ENCODE results near the gene HOMER2.

Gene HOMER2

DNA sequence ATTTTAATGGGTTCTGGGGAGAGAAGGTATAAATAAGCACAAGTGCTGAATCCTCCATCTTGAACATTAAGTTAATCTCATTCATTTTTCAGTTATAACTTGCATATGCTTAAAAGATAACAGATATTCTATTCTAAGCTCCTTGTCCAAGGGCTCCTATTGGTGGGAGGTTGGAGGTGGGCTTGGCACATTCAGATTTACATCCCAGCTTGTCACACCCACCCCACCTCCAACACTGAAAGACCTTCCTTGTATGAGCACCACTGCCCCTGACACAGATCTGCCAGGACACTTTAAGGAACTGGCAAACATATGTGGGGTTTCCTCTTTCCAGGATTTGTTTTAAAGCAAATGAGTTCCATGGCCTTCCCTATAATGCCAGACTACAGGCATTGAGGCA is 30.6 kb downstream of the HOMER2 start:
- Mint-ChIP-seq H3K27me3 (no peaks in the 10 kb centered on the region), H3K9me3 (no peaks in the 10 kb centered on the region), H3K4me1 (no peaks in the 10 kb centered on the region), H3K27ac (no peak overlapping the region), H3K4me3 (no peak overlapping the region)
- ATAC-seq = no peak
- no peak for DNase-seq

DNA sequence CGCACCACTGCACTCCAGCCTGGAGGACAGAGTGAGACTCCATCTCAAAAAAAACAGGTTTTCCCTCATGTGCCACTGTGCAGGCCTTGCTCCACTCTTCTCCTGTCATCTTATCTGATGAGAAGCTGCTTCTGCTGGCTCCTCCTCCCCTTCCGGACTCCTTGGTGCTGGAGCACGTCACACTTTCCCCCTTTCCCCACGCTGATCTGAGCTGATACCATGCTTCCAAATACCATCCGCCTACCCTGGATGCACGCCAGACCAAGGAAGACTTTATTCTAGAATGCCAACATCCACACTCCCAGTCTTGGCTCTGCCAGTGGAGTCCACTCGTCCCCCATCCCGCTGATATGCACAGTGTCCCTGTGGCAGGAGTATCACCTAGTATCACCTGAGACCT is 31.3 kb downstream of the HOMER2 start:
- no peaks in the 10 kb centered on the region for H3K9me3 Mint-ChIP-seq
- DNase-seq = no peak
- H3K4me1 Mint-ChIP-seq = no peaks in the 10 kb centered on the region
- ATAC-seq = no peak
- H3K27me3 Mint-ChIP-seq = no peaks in the 10 kb centered on the region
- H3K27ac Mint-ChIP-seq = no peak overlapping the region
- H3K4me3 Mint-ChIP-seq = no peak overlapping the region

DNA sequence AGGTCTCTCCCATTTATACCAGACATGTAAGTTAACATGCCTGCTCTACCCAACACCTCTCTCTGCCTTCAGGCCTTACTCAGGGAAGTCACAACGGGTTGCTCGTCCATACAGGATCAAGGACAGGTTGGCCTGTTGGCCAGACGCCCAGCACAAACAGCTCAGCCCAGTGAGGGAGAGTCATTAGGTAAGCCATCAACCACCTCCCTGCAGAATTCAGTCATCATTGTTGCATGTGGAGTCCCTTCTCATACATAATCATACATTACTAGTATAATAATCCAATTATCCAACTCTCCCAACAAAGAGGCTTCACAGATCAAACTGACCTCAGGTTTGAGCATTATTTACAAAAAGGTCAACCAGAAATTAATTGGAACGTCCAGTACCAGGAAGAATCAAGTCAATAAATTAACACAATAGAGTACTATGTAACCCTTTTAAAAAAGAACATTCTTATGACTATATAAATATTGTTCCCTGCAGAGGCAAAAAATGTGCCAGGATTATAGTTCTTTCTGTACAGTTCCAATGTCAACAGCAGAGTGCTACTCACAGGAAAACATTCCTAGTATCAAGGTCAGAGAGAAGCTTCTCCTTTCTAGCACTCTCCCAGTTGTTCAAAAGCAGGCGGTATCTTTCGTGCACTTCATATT is 33.2 kb downstream of the HOMER2 start:
- no peaks in the 10 kb centered on the region for H3K9me3 Mint-ChIP-seq
- H3K4me3 Mint-ChIP-seq = no peak overlapping the region
- no peaks in the 10 kb centered on the region for H3K27me3 Mint-ChIP-seq
- DNase-seq (no peak), ATAC-seq (no peak)
- H3K27ac Mint-ChIP-seq = peak overlapping the region in 1 of 2 donors; percentile 30
- no peaks in the 10 kb centered on the region for H3K4me1 Mint-ChIP-seq

DNA sequence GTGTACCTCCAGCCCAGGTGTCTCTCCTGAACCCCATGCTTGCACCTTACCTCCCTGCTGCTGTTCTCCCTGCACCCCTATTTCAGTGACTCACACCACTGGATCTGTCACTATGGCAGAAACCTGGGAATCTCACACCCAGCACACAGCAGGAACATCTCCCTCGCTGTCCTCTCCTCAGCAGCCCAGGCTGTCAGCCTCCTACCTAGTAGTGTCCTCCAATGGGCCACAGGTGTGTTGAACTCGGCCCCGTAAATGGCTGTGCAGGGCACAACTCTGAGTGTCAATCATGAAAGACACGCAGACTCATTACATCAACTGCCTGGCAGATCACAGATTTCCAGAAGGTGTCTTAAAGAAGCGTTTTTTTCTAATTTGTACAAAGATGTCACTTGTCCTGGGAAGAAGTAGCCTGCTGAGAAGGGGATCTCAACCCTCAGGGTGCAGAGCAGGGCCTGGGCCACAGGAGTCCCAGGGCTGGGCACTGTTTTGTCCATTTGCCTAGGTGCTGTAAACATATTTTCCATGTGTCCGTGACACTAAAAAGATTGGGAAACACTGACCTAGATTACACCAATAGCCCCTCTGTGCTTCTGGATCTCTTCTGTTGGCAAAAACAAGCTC is 33.8 kb downstream of the HOMER2 start:
- no peaks in the 10 kb centered on the region for H3K27me3 Mint-ChIP-seq
- peak overlapping the region in 1 of 2 donors; percentile 30 for H3K27ac Mint-ChIP-seq
- H3K4me1 Mint-ChIP-seq = no peaks in the 10 kb centered on the region
- ATAC-seq = no peak
- H3K4me3 Mint-ChIP-seq = no peak overlapping the region
- H3K9me3 Mint-ChIP-seq = no peaks in the 10 kb centered on the region
- DNase-seq = no peak

DNA sequence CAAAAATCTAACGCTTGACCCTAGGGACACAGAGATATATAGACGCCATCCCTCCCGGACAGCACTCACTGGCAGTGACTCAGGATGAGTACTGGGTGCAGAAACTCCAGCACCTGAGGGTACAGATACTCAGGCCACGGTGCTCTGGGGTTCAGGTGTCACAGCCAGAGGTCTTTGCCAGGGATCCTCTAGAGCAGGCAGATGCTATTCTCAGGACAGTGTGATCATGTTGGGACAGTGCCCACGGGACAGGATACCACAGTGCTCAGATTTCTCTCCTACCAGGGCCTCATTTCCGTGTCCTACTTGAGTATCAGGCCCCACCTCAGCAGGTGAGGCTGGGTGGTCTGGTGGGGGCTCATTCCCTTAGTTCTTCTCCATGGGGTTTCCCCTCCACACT is 34.4 kb downstream of the HOMER2 start:
- Mint-ChIP-seq H3K27me3 (no peaks in the 10 kb centered on the region), H3K4me3 (no peak overlapping the region), H3K9me3 (no peaks in the 10 kb centered on the region), H3K27ac (no peak overlapping the region), H3K4me1 (no peaks in the 10 kb centered on the region)
- ATAC-seq = no peak
- DNase-seq = no peak

DNA sequence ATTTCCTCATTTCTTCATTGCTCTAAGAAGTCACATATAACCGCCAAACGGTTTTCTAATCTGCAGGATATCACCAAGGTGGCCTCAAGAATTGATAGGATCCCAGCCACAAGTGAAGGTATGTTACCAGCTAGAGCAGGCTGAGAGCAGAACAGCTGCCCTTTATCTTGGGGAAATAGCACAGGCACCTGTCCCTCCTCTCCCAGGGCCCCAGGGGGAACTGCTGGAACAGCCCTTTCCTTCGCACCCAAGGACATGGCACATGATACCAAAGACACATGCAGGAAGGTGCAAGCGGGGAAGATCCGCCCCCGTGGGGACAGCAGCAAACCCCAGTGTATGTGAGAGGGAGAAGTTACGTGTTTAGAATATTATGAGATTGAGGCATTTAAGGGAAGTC is 35.3 kb downstream of the HOMER2 start:
- Mint-ChIP-seq H3K4me1 (no peaks in the 10 kb centered on the region), H3K27me3 (no peaks in the 10 kb centered on the region), H3K27ac (no peak overlapping the region)

DNA sequence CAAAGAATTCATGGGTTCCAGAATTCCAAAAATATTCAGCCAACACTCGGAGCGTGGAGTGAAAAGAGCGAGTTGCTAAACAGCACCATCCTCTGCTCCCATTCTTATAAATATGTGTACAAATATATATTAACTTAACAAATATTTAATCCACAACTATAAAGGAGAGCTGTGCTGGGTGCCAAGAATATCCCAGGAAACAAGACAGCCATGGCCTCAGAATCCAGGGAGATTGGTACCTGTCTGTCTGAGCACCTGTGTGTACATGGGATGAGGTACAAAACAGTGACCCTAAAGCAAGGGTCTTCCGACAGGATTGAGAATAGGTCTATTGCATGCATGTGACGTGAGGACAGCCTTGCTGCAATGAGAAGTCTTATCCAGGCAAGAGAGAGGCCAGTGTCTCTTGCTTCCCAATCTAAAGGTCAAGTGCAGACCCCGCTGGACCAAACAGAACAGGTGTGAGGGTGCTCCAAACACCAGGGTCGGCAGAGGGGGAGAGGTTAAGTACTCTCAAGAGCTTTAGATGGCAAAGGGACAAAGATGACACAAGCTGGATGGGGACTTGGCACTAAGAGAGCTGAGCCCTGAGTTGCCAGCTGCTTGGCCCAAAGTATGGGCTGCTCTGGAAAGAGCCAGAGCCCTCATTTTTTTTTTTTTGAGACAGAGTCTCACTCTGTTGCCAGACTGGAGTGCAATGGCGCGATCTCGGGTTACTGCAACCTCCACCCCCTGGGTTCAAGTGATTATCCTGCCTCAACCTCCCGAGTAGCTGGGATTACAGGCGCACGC is 36.2 kb downstream of the HOMER2 start:
- H3K27ac Mint-ChIP-seq = no peak overlapping the region
- DNase-seq = no peak
- no peaks in the 10 kb centered on the region for H3K27me3 Mint-ChIP-seq
- ATAC-seq = no peak
- no peak overlapping the region for H3K4me3 Mint-ChIP-seq
- no peaks in the 10 kb centered on the region for H3K9me3 Mint-ChIP-seq
- H3K4me1 Mint-ChIP-seq = no peaks in the 10 kb centered on the region

More for the DNA sequence above, 35.3 kb downstream of the HOMER2 start:
- Mint-ChIP-seq H3K9me3 (no peaks in the 10 kb centered on the region), H3K4me3 (no peak overlapping the region)
- ATAC-seq (no peak), DNase-seq (no peak)

DNA sequence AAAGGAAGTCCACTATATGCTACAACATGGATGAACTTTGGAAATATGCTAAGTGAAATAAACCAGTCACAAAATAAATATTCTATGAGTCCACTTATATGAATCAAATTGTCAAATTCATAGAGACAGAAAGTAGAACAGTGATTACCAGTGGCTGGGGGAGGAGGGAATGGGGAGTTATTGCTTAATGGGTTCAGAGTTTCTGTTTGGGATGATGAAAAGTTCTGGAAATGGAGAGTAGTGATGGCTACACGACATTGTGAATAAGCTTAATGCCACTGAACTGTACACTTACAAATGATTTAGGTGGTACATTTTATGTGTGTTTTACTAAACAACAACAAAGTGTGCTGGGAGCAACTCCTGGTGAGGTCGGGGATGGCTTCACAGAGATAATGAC is 38.1 kb downstream of the HOMER2 start:
- no peak overlapping the region for H3K4me3 Mint-ChIP-seq
- no peak for ATAC-seq
- no peak overlapping the region for H3K27ac Mint-ChIP-seq

DNA sequence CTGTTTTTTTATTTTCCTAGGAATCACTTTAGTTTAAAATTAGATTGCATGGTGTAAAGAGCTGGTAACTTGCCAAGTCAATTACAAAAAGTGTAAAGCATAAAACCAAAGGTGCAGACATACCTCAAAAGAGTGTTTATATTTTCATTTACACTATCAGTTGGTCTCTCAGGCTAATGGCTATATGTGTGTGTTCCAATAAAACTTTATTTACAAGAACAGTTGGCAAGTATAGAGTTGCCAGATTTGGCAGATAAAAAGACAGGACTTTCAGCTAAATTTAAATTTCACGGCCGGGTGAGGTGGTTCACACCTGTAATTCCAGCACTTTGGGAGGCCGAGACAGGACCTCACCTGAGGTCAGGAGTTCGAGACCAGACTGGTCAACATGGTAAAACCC is 41.1 kb downstream of the HOMER2 start:
- Mint-ChIP-seq H3K9me3 (peaks cover 11 to 22% of the 10 kb centered on the region in 2 donors), H3K27ac (no peak overlapping the region), H3K4me1 (no peaks in the 10 kb centered on the region), H3K4me3 (no peak overlapping the region), H3K27me3 (peaks cover 12% of the 10 kb centered on the region)
- DNase-seq (no peak), ATAC-seq (no peak)

More for the DNA sequence above, 38.1 kb downstream of the HOMER2 start:
- Mint-ChIP-seq H3K9me3 (peaks cover 2 to 3% of the 10 kb centered on the region in 2 donors), H3K4me1 (no peaks in the 10 kb centered on the region), H3K27me3 (peaks cover 2% of the 10 kb centered on the region)
- DNase-seq = no peak

DNA sequence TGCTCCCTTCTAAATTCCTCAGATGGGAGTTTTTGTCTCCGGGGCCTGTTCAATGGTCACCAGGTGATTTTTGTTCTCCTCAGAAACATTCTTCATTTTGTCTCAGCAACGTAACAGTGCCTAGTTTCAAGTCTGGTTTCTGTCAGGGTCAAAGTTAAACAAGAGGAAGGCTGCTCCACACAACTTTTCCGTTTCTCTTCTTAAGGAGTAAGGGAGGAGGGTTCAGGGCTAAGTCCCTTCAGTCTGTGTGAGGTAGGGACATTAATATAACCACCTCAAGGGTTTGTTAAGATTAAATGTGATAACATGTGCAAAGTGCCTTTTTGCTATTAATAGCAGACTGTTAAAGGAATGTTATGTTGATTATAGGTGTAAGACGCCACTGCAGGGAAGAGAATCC is 41.8 kb downstream of the HOMER2 start:
- DNase-seq (no peak), ATAC-seq (no peak)
- Mint-ChIP-seq H3K27ac (no peak overlapping the region), H3K4me1 (no peaks in the 10 kb centered on the region), H3K4me3 (no peak overlapping the region), H3K9me3 (peaks cover 11 to 22% of the 10 kb centered on the region in 2 donors), H3K27me3 (peaks cover 12% of the 10 kb centered on the region)

DNA sequence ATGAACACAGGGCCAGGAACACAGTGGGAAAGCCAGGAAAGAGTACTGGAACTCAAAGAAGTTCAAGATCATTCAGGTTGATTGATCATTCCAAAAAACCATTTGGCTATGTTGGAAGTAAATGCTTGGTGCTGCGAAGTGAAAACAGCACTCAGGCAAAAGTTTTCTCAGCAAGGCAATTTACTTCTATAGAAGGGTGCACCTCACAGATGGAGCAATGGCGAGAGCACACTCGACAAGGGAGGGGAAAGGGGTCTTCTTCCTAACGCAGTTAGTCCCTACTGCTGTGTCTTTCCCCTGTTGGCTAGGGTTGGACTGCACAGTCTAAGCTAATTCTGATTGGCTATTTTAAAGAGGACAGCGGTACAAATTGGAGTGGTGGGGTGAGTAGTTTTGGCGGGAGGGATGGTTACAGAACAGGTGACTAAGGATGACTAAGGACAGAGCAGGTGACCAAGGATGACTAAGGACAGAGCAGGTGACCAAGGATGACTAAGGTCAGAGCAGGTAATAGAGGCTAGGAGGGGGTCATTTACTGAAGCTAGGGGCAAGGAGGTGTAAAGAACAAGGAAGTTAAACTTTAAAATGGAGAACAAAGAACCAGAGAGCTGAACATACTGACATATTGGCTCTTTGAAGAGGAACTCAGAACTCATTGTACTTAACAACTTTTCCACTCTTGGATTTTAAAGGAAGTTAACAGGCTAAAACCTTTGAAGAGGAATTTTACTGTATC is 43.3 kb downstream of the HOMER2 start:
- DNase-seq (no peak), ATAC-seq (no peak)
- Mint-ChIP-seq H3K9me3 (peaks cover 11 to 22% of the 10 kb centered on the region in 2 donors), H3K4me3 (no peak overlapping the region), H3K27ac (no peak overlapping the region), H3K4me1 (peaks cover 4% of the 10 kb centered on the region), H3K27me3 (peaks cover 12% of the 10 kb centered on the region)

DNA sequence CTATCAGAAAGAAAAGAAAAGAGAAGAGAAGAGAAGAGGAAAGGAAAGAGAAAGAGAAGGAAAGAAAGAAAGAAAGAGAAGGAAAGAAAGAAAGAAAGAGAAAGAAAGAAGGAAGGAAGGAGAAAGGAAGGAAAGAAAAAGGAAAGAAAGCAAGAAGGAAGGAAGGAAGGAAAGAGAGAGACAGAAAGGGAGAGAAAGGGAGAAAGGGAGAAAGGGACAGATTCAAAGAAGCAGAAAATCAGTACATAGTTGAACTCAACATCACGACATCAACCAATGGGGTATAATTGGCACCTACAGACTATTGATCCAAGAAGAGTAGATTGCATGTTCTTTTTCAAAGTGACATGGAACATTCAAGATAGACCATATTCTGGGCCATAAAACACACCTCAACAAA is 45.2 kb downstream of the HOMER2 start:
- H3K4me3 Mint-ChIP-seq = no peak overlapping the region
- peaks cover 11 to 22% of the 10 kb centered on the region in 2 donors for H3K9me3 Mint-ChIP-seq
- peaks cover 4% of the 10 kb centered on the region for H3K4me1 Mint-ChIP-seq
- ATAC-seq (no peak), DNase-seq (no peak)
- peaks cover 12% of the 10 kb centered on the region for H3K27me3 Mint-ChIP-seq
- no peak overlapping the region for H3K27ac Mint-ChIP-seq

DNA sequence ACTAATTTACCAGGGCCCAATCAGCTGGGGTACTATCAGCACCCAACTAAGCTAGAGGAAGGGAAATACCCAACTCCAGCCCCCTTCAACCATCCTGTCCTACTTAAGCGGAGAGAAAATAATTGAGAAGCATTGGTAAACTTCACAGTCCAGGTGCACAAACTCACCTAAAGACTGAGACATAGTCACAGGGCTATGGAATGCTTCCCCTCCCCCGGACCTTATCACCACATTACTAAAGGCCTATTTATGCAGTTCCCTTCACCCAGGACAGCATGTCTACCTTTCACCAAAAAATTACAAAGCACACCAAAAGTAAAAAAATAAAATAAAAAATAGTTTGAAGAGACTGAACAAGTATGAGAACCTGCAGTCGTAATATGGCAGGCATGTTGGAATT is 47.9 kb downstream of the HOMER2 start:
- DNase-seq (no peak), ATAC-seq (no peak)
- Mint-ChIP-seq H3K27me3 (peaks cover 12% of the 10 kb centered on the region), H3K4me1 (peaks cover 4% of the 10 kb centered on the region), H3K27ac (peak overlapping the region in 1 of 2 donors; percentile 49), H3K9me3 (peaks cover 11 to 21% of the 10 kb centered on the region in 2 donors), H3K4me3 (no peak overlapping the region)

DNA sequence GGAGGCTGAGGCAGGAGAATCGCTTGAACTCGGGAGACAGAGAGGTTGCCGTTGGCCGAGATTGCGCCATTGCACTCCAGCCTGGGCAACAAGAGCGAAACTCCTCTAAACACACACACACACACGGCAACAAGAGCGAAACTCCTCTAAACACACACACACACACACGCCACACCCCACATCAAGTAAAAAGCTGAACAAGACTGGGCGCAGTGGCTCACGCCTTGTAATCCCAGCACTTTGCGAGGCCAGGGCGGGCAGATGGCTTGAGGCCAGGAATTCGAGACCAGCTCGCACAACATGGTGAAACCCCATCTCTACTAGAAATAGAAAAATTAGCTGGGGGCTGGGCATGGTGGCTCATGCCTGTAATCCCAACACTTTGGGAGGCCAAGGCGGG is 49.0 kb downstream of the HOMER2 start:
- no peak for DNase-seq
- peaks cover 4% of the 10 kb centered on the region for H3K4me1 Mint-ChIP-seq
- no peak overlapping the region for H3K27ac Mint-ChIP-seq
- H3K9me3 Mint-ChIP-seq = peaks cover under 1 to 10% of the 10 kb centered on the region in 2 donors
- peaks cover 1% of the 10 kb centered on the region for H3K27me3 Mint-ChIP-seq
- ATAC-seq = no peak
- no peak overlapping the region for H3K4me3 Mint-ChIP-seq

DNA sequence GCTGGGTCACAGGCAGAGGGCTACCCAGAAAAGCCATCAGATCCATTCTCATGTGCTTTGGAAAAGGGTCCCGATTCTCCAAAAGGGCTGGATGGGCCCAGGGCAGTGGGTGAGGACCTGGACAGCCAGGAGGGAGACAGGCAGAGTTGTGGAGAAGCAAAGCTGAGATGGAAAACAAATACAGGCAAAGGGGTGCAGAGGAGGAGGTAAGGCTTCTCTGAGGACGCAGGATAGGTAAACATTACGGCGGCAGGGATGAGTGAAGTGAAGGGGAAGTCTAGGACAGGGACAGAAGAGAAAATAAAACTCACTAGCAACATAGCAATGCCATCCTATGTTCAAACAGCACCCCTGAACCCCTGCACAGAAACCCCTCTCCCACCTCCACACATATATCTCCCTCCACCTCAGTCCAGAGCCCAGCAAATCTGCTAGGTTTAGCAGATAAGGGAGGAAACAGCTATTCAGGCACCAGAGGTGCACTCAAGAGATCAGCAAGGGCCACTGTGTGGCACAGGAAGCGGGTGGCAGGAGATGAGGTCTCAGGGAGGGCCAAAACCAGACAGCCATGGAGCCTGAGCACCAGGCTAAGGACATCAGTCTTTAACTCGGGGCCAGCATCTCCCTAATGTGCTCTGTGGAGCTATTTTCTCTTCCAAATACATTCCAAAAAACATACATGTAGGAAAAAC is 51.3 kb downstream of the HOMER2 start:
- DNase-seq (no peak), ATAC-seq (no peak)
- Mint-ChIP-seq H3K27me3 (no peaks in the 10 kb centered on the region), H3K27ac (peak overlapping the region in 1 of 2 donors; percentile 1), H3K4me1 (peaks cover 4% of the 10 kb centered on the region), H3K9me3 (no peaks in the 10 kb centered on the region), H3K4me3 (no peak overlapping the region)
